Measurements from ENCODE around the gene IL12A. TPM values are rescaled to one million over a fixed set of nuclear protein-coding genes. Genes with fewer than 3 reads are reported as not detected.

IL12A gene
- total RNA-seq, 1 experiment from 2014 or later, result 1.0 TPM

GRCh38 chr3:160035757-160036156 is 47.1 kb downstream of the IL12A start:
- Mint-ChIP-seq H3K4me1 (peaks cover 14% of the 10 kb centered on the region), H3K27ac (no peak overlapping the region), H3K4me3 (no peak overlapping the region), H3K27me3 (ENCODE audit: low read depth) (peaks cover 28% of the 10 kb centered on the region), H3K36me3 (no peaks in the 10 kb centered on the region), H3K9me3 (no peaks in the 10 kb centered on the region)
- no peak for DNase-seq (ENCODE audit: low spot score)
- no peak for ATAC-seq
- ChIA-PET CTCF (no interaction called here), POLR2A (interaction anchor here (0.6 to 1.1 kb wide), 2 partner anchors 14 to 414 kb away, joined by 3 to 5 read pairs; partner anchors contain the start of gene TRIM59)
- no peak for TF ChIP-seq GTF2I (CRISPR knock-in tag; conservative IDR thresholded peaks at IDR 0.05)
- no peak for TF ChIP-seq JUN (CRISPR knock-in tag; IDR thresholded peaks at IDR 0.05)
- no peak for TF ChIP-seq EMX1 (CRISPR knock-in tag; IDR thresholded peaks at IDR 0.05)
- TF ChIP-seq TEAD4 (CRISPR knock-in tag; IDR thresholded peaks at IDR 0.05), result no peak
- TF ChIP-seq ZNF317 (CRISPR knock-in tag; IDR thresholded peaks at IDR 0.05; ENCODE audit: borderline replicate concordance, low read depth), result no peak
- no peak for TF ChIP-seq ATF6 (CRISPR knock-in tag; IDR thresholded peaks at IDR 0.05)
- no peak for TF ChIP-seq E2F5 (CRISPR knock-in tag; IDR thresholded peaks at IDR 0.05)
- no peak for TF ChIP-seq IRF2 (CRISPR knock-in tag; IDR thresholded peaks at IDR 0.05; ENCODE audit: borderline replicate concordance, low read depth)

- Mint-ChIP-seq H3K4me1 (peaks cover 14% of the 10 kb centered on the region), H3K4me3 (peak overlapping the region; percentile 73), H3K27ac (no peak overlapping the region), H3K36me3 (peaks cover 17% of the 10 kb centered on the region), H3K27me3 (ENCODE audit: low read depth) (peaks cover 28% of the 10 kb centered on the region), H3K9me3 (peaks cover 22% of the 10 kb centered on the region)
- TF ChIP-seq PRRX2 (CRISPR knock-in tag; IDR thresholded peaks at IDR 0.05) (no peak), MAX (CRISPR knock-in tag; IDR thresholded peaks at IDR 0.05) (peak; percentile 61), PRDM15 (CRISPR knock-in tag; IDR thresholded peaks at IDR 0.05) (peak; percentile 47; the same call in 1 of the 2 replicates), FOXP4 (CRISPR knock-in tag; IDR thresholded peaks at IDR 0.05) (peak; percentile 39; the same call in 1 of the 2 replicates), FOXP1 (CRISPR knock-in tag; IDR thresholded peaks at IDR 0.05; ENCODE audit: borderline replicate concordance) (peak; percentile 69; the same call in 1 of the 2 replicates), TP53 (CRISPR knock-in tag; IDR thresholded peaks at IDR 0.05) (no peak)
- TF ChIP-seq, protein P1, sequence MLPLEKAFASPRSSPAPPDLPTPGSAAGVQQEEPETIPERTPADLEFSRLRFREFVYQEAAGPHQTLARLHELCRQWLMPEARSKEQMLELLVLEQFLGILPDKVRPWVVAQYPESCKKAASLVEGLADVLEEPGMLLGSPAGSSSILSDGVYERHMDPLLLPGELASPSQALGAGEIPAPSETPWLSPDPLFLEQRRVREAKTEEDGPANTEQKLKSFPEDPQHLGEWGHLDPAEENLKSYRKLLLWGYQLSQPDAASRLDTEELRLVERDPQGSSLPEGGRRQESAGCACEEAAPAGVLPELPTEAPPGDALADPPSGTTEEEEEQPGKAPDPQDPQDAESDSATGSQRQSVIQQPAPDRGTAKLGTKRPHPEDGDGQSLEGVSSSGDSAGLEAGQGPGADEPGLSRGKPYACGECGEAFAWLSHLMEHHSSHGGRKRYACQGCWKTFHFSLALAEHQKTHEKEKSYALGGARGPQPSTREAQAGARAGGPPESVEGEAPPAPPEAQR (CRISPR knock-in tag; IDR thresholded peaks at IDR 0.05), result no peak
- ATAC-seq (peak; percentile 83), DNase-seq (ENCODE audit: low spot score) (peak; percentile 54)
- ChIA-PET CTCF (interaction anchor here (0.6 to 1.5 kb wide), 7 partner anchors 10 to 375 kb away, joined by 3 to 4 read pairs (median 3); partner anchors contain the start of gene IL12A), POLR2A (interaction anchor here (0.9 kb wide), 1 partner anchor 10 kb away, joined by 3 read pairs; no protein-coding TSS in a partner anchor)
Measured at GRCh38 chr3:160038862-160039562, 50.4 kb downstream of the IL12A start.

Measured in WTC11 (cell line).